Cortex of kidney (tissue), 1 donor: ENCODE data around the gene USP20.

Source experiments
- DNase-seq: peaks from one replicate; lab custom pipeline; 2025; lab: John Stamatoyannopoulos, UW

USP20 gene

GRCh38 chr9:129857207-129857606 lies 21.9 kb downstream of the USP20 start:
- no peak for DNase-seq

GRCh38 chr9:129858167-129858962 lies 23.1 kb downstream of the USP20 start:
- DNase-seq = no peak

GRCh38 chr9:129860653-129861446 lies 25.6 kb downstream of the USP20 start:
- DNase-seq = no peak

- no peak for DNase-seq
Measured at GRCh38 chr9:129861447-129861827, 26.2 kb downstream of the USP20 start.

GRCh38 chr9:129863059-129863690 lies 27.9 kb downstream of the USP20 start:
- no peak for DNase-seq

- no peak for DNase-seq
Measured at GRCh38 chr9:129864991-129865647, 29.9 kb downstream of the USP20 start.

- DNase-seq = no peak
Measured at GRCh38 chr9:129865668-129866320, 30.5 kb downstream of the USP20 start.

GRCh38 chr9:129866394-129867135 lies 31.3 kb downstream of the USP20 start:
- DNase-seq = no peak

- no peak for DNase-seq
Measured at GRCh38 chr9:129867136-129868022, 32.1 kb downstream of the USP20 start.

- DNase-seq = no peak
Measured at GRCh38 chr9:129868023-129868871, 33.0 kb downstream of the USP20 start.

- DNase-seq = no peak
Measured at GRCh38 chr9:129868872-129869486, 33.7 kb downstream of the USP20 start.

GRCh38 chr9:129869585-129870501 lies 34.6 kb downstream of the USP20 start:
- no peak for DNase-seq

- DNase-seq = no peak
Measured at GRCh38 chr9:129871046-129871445, 35.8 kb downstream of the USP20 start.

GRCh38 chr9:129873563-129874190 lies 38.4 kb downstream of the USP20 start:
- no peak for DNase-seq

- DNase-seq = no peak
Measured at GRCh38 chr9:129874261-129875101, 39.2 kb downstream of the USP20 start.

GRCh38 chr9:129875181-129875611 lies 39.9 kb downstream of the USP20 start:
- no peak for DNase-seq
